ENCODE measurements around the gene PRDM15. TPM values are rescaled to one million over a fixed set of nuclear protein-coding genes. Genes with fewer than 3 reads are reported as not detected.

PRDM15 gene
- total and polyA plus RNA-seq, 2 experiments from 2014 or later = 3.0 to 10.6 TPM

DNA sequence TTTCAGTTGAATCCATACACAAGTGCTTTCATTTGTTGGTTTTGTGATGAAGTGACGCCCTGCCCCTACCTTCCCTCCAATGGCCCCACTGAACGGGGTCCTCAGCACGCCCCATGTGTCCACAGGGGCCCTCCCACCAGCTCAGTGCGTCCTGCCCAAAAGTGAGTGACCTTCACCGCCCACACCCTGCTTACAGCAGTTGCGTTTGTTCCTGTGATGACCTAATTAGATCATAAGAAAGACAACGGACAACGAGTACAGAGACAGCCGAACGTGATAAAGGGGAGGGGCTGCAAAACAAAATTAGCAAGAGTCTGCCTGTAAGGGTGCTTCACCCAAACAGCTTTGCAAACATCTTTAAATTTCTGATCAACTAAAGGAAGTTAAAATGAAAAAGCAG, 74.1 kb downstream of the PRDM15 start (continued):
- TF ChIP-seq, protein P1, sequence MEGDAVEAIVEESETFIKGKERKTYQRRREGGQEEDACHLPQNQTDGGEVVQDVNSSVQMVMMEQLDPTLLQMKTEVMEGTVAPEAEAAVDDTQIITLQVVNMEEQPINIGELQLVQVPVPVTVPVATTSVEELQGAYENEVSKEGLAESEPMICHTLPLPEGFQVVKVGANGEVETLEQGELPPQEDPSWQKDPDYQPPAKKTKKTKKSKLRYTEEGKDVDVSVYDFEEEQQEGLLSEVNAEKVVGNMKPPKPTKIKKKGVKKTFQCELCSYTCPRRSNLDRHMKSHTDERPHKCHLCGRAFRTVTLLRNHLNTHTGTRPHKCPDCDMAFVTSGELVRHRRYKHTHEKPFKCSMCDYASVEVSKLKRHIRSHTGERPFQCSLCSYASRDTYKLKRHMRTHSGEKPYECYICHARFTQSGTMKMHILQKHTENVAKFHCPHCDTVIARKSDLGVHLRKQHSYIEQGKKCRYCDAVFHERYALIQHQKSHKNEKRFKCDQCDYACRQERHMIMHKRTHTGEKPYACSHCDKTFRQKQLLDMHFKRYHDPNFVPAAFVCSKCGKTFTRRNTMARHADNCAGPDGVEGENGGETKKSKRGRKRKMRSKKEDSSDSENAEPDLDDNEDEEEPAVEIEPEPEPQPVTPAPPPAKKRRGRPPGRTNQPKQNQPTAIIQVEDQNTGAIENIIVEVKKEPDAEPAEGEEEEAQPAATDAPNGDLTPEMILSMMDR (conservative IDR thresholded peaks at IDR 0.05; ENCODE audit: low read depth in 2 of 2) = no peak
- TF ChIP-seq EZH2phosphoT487 (IDR thresholded peaks at IDR 0.05; ENCODE audit: unreplicated experiment) (no peak), CREB1 (CRISPR knock-in tag; IDR thresholded peaks at IDR 0.05; ENCODE audit: low read depth) (no peak), JUNB (IDR thresholded peaks at IDR 0.05; ENCODE audit: unreplicated experiment) (no peak), POLR2AphosphoS5 (IDR thresholded peaks at IDR 0.05; ENCODE audit: low read depth) (no peak)

DNA sequence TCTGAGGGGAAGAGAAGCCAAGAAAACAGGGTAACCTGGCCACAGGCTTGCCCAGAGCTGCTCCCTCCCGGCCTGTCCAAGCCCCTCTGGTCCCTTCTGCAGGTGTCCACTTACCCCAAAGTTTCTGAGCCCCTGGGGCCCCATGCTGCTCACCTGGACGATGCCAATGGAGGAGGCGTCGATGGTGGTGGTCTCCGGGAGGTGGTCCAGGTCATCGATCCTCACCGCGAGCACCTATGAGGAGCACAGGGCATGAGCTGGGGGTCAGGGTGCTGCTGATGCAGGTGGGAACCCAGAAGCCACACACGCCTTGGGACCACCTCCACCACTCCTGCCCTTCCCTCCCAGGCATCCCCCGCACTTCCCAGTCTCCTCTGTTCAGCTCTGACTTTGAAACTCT, 74.8 kb downstream of the PRDM15 start:
- H3K4me2 ChIP-seq = no peak overlapping the region
- Mint-ChIP-seq H3K27me3 (ENCODE audit: insufficient read depth, low read depth, poor library complexity) (peaks cover 10% of the 10 kb centered on the region), H3K9me3 (peaks cover 3% of the 10 kb centered on the region), H3K4me3 (no peak overlapping the region), H3K36me3 (ENCODE audit: low read depth) (peaks cover 35% of the 10 kb centered on the region), H3K27ac (no peak overlapping the region), H3K4me1 (no peaks in the 10 kb centered on the region)
- H3K36me3 ChIP-seq (ENCODE audit: insufficient read depth) = no peaks in the 10 kb centered on the region
- H3K4me3 ChIP-seq = no peak overlapping the region
- no peak overlapping the region for H3K27ac ChIP-seq (ENCODE audit: low read depth)
- no peaks in the 10 kb centered on the region for H3K4me1 ChIP-seq (ENCODE audit: insufficient read depth)
- no peak overlapping the region for H2AFZ ChIP-seq
- no peaks in the 10 kb centered on the region for H3F3A ChIP-seq (replicated peaks; ENCODE audit: low read depth)
- no peaks in the 10 kb centered on the region for H3K79me2 ChIP-seq (replicated peaks; ENCODE audit: insufficient read depth)
- H4K20me1 ChIP-seq (replicated peaks; ENCODE audit: insufficient read depth) = no peaks in the 10 kb centered on the region
- no peaks in the 10 kb centered on the region for H3K27me3 ChIP-seq (ENCODE audit: insufficient read depth)
- H3K9me2 ChIP-seq (ENCODE audit: insufficient read depth) = peaks cover 5% of the 10 kb centered on the region; the same call in 1 of the 2 replicates
- no peak for ATAC-seq
- no peak for DNase-seq (ENCODE audit: low spot score)
- TF ChIP-seq NANOG (IDR thresholded peaks at IDR 0.05; ENCODE audit: borderline replicate concordance) = no peak
- no peak for TF ChIP-seq STAT1 (IDR thresholded peaks at IDR 0.05; ENCODE audit: unreplicated experiment)
- TF ChIP-seq EZH2 (IDR thresholded peaks at IDR 0.05; ENCODE audit: low read depth, unreplicated experiment) = no peak
- TF ChIP-seq, protein P2, sequence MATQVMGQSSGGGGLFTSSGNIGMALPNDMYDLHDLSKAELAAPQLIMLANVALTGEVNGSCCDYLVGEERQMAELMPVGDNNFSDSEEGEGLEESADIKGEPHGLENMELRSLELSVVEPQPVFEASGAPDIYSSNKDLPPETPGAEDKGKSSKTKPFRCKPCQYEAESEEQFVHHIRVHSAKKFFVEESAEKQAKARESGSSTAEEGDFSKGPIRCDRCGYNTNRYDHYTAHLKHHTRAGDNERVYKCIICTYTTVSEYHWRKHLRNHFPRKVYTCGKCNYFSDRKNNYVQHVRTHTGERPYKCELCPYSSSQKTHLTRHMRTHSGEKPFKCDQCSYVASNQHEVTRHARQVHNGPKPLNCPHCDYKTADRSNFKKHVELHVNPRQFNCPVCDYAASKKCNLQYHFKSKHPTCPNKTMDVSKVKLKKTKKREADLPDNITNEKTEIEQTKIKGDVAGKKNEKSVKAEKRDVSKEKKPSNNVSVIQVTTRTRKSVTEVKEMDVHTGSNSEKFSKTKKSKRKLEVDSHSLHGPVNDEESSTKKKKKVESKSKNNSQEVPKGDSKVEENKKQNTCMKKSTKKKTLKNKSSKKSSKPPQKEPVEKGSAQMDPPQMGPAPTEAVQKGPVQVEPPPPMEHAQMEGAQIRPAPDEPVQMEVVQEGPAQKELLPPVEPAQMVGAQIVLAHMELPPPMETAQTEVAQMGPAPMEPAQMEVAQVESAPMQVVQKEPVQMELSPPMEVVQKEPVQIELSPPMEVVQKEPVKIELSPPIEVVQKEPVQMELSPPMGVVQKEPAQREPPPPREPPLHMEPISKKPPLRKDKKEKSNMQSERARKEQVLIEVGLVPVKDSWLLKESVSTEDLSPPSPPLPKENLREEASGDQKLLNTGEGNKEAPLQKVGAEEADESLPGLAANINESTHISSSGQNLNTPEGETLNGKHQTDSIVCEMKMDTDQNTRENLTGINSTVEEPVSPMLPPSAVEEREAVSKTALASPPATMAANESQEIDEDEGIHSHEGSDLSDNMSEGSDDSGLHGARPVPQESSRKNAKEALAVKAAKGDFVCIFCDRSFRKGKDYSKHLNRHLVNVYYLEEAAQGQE (IDR thresholded peaks at IDR 0.05; ENCODE audit: unreplicated experiment) = no peak
- TF ChIP-seq POLR2AphosphoS5 (IDR thresholded peaks at IDR 0.05; ENCODE audit: low read depth) = no peak
- TF ChIP-seq, protein P3, sequence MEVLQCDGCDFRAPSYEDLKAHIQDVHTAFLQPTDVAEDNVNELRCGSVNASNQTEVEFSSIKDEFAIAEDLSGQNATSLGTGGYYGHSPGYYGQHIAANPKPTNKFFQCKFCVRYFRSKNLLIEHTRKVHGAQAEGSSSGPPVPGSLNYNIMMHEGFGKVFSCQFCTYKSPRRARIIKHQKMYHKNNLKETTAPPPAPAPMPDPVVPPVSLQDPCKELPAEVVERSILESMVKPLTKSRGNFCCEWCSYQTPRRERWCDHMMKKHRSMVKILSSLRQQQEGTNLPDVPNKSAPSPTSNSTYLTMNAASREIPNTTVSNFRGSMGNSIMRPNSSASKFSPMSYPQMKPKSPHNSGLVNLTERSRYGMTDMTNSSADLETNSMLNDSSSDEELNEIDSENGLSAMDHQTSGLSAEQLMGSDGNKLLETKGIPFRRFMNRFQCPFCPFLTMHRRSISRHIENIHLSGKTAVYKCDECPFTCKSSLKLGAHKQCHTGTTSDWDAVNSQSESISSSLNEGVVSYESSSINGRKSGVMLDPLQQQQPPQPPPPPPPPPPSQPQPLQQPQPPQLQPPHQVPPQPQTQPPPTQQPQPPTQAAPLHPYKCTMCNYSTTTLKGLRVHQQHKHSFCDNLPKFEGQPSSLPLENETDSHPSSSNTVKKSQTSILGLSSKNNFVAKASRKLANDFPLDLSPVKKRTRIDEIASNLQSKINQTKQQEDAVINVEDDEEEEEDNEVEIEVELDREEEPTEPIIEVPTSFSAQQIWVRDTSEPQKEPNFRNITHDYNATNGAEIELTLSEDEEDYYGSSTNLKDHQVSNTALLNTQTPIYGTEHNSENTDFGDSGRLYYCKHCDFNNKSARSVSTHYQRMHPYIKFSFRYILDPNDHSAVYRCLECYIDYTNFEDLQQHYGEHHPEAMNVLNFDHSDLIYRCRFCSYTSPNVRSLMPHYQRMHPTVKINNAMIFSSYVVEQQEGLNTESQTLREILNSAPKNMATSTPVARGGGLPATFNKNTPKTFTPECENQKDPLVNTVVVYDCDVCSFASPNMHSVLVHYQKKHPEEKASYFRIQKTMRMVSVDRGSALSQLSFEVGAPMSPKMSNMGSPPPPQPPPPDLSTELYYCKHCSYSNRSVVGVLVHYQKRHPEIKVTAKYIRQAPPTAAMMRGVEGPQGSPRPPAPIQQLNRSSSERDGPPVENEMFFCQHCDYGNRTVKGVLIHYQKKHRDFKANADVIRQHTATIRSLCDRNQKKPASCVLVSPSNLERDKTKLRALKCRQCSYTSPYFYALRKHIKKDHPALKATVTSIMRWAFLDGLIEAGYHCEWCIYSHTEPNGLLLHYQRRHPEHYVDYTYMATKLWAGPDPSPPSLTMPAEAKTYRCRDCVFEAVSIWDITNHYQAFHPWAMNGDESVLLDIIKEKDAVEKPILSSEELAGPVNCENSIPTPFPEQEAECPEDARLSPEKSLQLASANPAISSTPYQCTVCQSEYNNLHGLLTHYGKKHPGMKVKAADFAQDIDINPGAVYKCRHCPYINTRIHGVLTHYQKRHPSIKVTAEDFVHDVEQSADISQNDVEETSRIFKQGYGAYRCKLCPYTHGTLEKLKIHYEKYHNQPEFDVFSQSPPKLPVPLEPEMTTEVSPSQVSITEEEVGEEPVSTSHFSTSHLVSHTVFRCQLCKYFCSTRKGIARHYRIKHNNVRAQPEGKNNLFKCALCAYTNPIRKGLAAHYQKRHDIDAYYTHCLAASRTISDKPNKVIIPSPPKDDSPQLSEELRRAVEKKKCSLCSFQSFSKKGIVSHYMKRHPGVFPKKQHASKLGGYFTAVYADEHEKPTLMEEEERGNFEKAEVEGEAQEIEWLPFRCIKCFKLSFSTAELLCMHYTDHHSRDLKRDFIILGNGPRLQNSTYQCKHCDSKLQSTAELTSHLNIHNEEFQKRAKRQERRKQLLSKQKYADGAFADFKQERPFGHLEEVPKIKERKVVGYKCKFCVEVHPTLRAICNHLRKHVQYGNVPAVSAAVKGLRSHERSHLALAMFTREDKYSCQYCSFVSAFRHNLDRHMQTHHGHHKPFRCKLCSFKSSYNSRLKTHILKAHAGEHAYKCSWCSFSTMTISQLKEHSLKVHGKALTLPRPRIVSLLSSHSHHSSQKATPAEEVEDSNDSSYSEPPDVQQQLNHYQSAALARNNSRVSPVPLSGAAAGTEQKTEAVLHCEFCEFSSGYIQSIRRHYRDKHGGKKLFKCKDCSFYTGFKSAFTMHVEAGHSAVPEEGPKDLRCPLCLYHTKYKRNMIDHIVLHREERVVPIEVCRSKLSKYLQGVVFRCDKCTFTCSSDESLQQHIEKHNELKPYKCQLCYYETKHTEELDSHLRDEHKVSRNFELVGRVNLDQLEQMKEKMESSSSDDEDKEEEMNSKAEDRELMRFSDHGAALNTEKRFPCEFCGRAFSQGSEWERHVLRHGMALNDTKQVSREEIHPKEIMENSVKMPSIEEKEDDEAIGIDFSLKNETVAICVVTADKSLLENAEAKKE (CRISPR knock-in tag; IDR thresholded peaks at IDR 0.05) = no peak
- TF ChIP-seq, protein P1 (conservative IDR thresholded peaks at IDR 0.05; ENCODE audit: low read depth in 2 of 2) = no peak
- no peak for TF ChIP-seq ZNF331 (CRISPR knock-in tag; IDR thresholded peaks at IDR 0.05; ENCODE audit: low read depth)
- no peak for TF ChIP-seq CREB1 (CRISPR knock-in tag; IDR thresholded peaks at IDR 0.05; ENCODE audit: low read depth)
- TF ChIP-seq EZH2phosphoT487 (IDR thresholded peaks at IDR 0.05; ENCODE audit: unreplicated experiment) = no peak
- no peak for TF ChIP-seq JUNB (IDR thresholded peaks at IDR 0.05; ENCODE audit: unreplicated experiment)

All from GM23338 (cell line).